A673 (cell line): ENCODE data around the gene DKK1.

Experiments
- CTCF ChIP-seq: fragments of 300-800, 200-600 bp; sonication (generic); conservative IDR thresholded peaks from 2 replicates; pipeline ENCODE4 v1.5.1; 2017; ENCODE audit warnings: low read depth, mild to moderate bottlenecking, antibody characterized with exemption, low read length, moderate library complexity, mixed read lengths
- EZH2 ChIP-seq: fragments of 200-600 bp; sonication (generic); IDR thresholded peaks from 2 replicates; pipeline ENCODE4 v1.6.1; 2017; ENCODE audit warnings: borderline replicate concordance, low read depth, mild to moderate bottlenecking, mixed read lengths, antibody characterized with exemption, low read length; ENCODE audit not compliant: poor library complexity, severe bottlenecking

- no peak for TF ChIP-seq CTCF
- TF ChIP-seq EZH2 = no peak
These were observed 687 bp upstream of the DKK1 start for GRCh38 chr10:52313256-52313932.
